ENCODE results near the gene GFPT2. TPM values are rescaled to one million over a fixed set of nuclear protein-coding genes. Genes with fewer than 3 reads are reported as not detected.
A peak's percentile ranks its signal among the peaks of the same experiment; 100 is the strongest.

GFPT2 gene
- total RNA-seq (2014; rRNA removed; shearing (Covaris generic)) = 13.9 and 15.8 TPM in 2 replicates

DNA sequence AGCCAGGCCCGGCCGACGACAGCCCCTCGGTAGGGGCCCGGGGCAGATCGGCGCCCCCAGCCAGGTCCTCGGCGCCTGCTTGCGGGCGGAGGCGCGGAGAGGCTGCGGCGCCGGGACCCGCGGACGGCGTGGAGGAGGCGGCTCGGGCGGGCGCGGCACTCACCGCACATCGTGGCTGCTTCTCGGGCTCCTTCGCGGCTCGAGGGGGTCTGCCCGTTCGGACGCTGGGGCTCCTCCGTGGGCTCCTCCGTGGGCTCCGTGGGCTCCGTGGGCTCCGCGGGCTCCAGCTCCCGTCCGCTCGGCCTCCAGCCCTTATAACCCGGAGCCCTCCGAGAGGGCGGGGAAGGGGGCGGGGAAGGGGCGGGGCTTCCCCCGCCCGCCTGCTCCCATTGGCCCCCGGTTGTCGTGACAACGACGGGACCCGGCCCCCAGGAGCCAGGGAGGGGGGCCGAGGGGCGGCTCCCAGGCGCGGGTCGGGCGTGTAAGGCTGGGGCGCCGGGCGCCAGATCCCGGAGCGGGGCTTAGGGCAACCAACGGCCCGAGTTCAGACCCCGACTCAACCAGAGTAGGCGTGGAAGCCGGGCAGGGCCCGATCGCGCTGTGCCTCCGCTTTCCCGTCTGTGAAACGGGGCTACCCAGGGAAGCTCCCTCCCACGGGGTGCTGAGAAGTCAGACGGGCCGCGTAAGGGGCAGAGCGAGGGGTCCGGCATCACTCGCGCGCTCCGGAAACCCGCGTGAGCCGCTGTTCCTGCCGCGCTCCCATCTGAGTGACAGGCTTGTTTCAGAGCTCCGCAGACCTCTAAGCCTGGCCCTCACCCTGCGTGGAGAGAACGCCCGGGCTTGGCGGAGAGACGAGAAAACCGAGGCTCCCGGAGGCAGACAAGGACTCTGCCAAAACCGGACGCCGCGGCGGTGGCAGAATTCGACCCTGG lies at the start of gene GFPT2:
Gene GFPT2, minus strand, starts transcription at position 289 of the 932 bp plus-strand sequence. Its CDS starts 119 bp downstream, at position 170.
- peak; percentile 78 for DNase-seq (ENCODE audit: low read depth)

GRCh38 chr5:180402716-180403115 lies 49.6 kb upstream of the GFPT2 start:
- DNase-seq (ENCODE audit: low read depth) = no peak

DNA sequence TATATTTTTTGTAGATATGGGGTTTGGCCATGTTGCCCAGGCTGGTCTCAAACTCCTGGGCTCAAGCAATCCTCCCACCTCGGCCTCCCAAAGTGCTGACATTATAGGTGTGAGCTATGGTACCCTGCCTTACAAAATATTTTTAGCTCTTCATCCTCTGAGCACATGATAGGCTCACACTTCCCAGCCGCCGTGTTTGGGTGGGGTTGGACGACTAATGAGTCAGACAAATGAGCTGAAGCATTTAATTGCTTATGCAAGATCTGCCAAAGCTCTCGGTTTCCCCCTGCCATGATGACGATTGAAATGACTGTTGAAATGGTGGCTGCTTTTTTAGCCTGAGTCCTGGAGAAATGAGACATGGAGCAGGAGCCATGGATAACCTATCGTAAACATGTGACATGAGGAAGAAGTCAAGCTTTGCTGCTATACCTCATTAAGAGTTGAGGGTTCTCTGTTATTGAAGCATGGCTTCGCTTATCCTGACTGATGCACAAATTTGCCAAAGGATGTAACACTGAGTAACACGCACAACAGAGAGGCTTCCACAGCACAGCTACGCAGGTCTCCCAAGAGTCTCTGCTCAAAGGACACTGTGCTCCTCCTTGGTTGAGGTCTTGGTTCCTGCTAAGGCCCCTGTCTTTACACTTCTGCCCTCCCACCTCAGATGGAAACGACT lies 48.2 kb upstream of the GFPT2 start:
- DNase-seq (ENCODE audit: low read depth) = peak; percentile 11

- no peak for DNase-seq (ENCODE audit: low read depth)
Measured at GRCh38 chr5:180400416-180400815, 47.3 kb upstream of the GFPT2 start.

- DNase-seq (ENCODE audit: low read depth) = no peak
Measured at GRCh38 chr5:180399401-180400215, 46.5 kb upstream of the GFPT2 start.

DNA sequence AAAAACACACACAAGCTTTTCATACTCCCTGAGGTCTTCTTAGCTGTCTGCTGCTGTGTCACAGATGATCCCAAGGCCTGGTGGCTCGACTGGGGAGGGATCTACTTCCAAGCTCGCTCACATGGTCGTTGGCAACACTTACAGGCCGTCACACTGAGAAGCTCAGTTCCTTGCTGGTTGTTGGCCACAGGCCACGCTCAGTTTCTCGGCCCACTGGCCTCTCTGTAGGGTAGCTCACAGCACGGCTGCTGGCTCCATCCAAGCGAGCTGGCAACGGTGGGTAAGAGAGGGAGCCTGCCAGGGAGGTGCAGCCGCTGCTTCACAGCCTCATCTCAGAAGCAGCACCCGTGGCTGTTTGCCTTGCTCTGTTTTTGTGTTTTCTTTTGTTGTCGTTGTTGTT lies 43.8 kb upstream of the GFPT2 start:
- DNase-seq (ENCODE audit: low read depth) = no peak

DNA sequence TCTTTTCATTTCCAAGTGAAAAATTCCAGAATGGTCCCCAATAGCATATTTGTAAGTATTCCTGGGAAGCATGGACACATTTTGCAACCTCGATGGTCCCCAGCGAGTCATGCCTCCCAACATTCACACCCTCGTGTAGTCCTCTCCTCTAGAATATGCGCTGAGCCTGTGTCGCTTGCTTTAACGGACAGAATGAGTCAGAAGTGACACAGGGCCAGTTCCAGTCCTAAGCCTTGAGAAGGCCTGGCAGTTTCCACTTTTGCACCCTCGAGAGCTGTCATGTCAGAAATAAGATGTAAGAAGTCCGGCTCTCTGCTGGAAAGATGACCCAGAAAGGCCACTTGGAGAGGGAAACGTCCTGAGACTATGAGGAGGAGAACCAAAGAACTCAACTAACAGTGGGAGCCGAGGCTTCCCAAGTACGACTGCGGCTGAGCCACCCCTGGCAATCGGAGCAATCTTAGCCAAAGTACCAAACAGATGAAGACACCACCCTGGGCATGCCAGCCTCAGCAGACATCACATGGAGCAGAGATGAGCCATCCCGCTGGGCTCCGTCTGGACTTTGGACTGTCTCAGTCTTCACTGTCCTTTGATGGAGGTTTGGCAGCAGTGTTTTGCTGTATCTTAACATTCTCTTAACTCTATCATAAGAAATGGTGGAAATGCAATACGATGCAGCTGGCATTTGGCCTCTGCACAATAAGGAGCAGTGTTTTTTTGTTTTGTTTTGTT lies 42.6 kb upstream of the GFPT2 start:
- peak; percentile 13 for DNase-seq (ENCODE audit: low read depth)

DNA sequence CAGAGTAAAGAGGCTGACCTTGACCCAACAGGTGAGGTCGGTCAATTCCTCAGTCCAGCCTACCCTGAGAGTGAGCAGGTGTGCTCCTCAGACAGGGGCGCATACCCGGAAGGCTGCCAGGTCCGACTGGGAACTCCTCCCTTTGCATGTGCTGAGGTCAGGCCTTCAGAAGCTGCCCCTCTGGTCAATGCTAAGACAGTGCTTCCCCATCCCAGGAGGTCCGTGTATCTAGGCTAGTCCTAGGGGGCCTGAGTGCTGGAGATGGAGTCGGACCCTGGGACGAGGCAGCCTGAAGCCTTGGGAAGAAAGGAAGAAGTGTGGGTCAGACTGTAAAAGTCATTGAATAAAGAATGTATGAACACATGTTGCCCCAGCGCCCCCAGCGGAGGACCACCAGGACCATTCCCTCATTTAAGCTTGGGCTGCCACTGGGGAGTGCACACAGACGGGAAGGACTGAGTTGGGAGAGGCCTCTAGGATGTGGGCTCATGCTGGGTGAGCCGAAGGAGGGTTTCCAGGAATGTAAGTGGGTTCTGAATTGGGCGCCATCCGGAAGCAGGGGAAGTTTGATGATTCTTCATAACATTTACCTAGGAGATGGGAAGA lies 41.0 kb upstream of the GFPT2 start:
- no peak for DNase-seq (ENCODE audit: low read depth)

DNA sequence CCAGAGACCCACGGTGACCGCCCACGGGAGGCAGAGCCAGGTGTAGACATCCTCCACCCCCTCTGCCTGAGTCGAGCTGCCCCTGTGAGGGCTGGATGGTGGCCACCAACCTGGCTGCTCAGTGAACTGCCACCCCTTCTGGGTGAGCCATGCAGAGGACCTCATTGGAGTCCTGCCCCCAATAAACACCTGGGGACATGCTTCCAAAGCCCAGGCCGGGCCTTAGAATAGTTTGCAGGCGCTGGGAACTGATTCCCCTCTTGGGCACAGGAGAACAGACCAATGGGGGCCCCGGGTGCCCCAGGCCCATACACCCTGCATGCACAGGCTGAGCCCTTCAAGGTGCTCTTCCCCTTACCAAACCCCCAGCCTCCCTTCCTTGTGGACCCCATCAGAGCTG lies 38.1 kb upstream of the GFPT2 start:
- no peak for DNase-seq (ENCODE audit: low read depth)

DNA sequence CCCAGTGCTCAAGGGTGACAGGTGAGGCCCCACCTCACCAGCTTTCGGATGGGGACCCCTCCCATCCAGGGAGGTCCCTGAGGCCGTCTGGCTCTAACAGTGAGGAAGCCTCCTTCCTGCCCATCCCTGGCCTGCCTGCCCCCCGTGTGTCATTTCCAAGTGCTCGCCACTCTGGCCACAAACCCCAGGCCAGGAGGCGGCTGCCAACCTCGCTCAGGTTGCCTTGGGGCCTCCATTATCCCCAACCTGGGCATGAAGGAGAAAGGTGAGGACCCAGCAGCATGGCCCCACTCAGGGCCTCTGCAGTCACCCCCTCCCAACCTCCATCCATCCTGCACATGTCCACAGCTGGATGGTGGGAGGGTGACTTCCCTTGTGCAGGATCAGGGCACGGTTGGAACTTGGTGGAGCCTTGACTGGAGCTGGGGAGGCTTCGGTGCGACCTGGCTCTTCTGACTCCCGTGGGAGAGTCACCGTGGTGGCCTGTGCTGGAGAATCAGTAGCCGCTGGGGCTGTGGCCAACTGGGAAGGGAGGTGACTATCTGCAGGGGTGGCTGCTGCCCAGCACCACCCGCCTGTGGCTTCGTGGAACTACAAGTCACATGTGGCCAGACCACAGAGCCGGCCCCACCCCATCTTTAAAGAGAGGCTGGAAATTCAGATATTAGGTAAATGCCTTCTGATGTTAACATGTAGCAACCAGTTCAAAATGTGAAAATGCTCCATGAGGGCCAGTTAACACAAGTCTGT lies 37.5 kb upstream of the GFPT2 start:
- no peak for DNase-seq (ENCODE audit: low read depth)

DNA sequence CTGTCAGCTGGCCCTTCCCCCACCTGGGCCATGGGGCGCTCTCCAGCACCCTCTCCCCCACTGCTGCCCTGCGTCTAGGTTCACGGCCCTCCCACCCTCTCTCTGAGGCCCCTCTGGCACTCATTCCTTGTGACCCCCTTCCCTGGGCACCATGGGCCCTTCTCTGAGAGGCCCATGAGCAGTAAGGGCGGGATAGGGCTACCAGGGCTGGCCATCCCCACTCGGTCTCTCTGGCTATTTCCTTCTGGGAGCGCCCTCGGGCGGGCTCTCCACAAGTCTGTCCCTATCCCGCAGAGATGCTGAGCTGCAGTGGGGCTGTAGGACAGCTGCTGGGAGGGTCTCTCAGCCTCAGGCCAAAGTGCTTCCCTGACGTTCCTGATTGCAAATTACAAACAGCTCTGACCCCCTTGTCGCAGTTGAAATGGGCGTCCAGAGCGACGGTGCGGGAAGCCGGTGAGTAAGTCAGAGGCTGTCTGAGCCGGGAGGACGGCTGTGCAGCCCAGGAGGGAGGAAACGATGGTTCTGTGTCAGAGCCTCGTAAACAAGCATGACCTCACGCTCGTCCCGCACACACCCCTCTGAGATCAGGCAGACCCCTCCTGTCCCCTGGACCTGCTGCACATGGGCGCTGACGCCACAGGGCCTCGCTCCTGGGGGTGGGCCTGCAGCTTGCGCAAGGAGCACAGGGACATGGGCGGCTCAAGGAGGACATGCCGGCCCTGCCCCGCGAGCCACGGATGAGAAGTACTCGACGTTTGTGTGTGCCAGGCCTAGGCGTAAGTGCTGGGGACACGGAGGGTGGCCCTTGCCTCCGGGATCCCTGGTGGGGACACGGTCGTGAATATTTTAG lies 36.3 kb upstream of the GFPT2 start:
- no peak for DNase-seq (ENCODE audit: low read depth)

DNA sequence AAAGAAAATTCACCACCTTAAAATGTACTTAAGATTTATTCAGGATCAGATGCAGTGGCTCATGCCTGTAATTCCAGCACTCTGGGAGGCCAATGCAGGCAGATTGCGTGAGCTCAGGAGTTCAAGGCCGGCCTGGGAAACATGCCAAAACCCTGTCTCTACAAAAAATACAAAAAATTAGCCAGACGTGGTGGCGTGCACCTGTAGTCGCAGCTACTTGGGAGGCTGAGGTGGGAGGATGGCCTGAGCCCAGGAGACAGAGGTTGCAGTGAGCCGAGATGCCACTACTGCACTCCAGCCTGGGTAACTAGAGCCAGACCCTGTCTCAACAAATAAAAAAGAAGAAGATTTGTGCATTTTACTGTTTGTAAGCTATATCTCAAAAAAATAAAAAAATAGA lies 34.7 kb upstream of the GFPT2 start:
- DNase-seq (ENCODE audit: low read depth) = no peak

GRCh38 chr5:180382926-180383325 lies 29.8 kb upstream of the GFPT2 start:
- no peak for DNase-seq (ENCODE audit: low read depth)

- DNase-seq (ENCODE audit: low read depth) = no peak
Measured at GRCh38 chr5:180381851-180382480, 28.8 kb upstream of the GFPT2 start.

DNA sequence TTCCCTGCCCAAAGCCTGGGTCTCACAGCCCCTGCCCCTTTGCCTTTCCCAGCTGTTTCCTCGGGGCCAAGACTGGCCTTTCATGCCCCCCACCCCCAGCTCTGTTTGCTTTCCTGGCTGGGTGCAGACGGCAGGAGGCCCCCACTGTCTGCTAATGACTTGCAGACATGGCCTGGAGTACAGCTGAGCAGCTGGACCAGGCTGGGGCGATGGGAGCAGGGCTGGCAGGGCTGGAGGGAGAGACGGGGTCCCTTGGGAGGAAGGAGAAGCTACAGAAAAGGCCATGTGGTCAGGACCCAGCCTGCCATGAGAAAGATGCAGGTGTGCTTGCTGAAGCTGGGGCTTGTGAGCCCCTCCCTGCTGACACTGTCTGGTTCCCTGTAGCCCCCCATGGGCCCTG lies 28.3 kb upstream of the GFPT2 start:
- no peak for DNase-seq (ENCODE audit: low read depth)

DNA sequence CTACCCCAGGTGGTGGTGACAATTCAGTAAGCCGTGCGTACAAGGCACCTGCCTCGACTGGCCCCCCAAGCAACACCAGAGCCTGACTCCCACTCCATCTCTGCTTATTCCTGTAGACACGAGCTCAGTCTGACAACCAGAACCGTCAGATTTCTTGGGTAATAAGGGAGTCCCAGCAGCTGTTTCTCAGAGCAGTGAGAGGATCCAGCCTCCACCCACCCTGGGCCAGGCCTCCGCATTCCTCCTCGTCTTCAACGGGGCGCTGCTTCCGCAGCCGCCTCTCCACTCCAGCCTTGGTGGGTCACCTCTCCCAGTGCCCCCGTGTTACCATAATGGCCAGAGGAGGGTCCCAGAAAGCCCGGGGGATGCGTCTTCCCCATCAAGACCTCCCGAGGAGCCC lies 27.7 kb upstream of the GFPT2 start:
- DNase-seq (ENCODE audit: low read depth) = no peak

GRCh38 chr5:180380441-180380840 lies 27.3 kb upstream of the GFPT2 start:
- DNase-seq (ENCODE audit: low read depth) = no peak

DNA sequence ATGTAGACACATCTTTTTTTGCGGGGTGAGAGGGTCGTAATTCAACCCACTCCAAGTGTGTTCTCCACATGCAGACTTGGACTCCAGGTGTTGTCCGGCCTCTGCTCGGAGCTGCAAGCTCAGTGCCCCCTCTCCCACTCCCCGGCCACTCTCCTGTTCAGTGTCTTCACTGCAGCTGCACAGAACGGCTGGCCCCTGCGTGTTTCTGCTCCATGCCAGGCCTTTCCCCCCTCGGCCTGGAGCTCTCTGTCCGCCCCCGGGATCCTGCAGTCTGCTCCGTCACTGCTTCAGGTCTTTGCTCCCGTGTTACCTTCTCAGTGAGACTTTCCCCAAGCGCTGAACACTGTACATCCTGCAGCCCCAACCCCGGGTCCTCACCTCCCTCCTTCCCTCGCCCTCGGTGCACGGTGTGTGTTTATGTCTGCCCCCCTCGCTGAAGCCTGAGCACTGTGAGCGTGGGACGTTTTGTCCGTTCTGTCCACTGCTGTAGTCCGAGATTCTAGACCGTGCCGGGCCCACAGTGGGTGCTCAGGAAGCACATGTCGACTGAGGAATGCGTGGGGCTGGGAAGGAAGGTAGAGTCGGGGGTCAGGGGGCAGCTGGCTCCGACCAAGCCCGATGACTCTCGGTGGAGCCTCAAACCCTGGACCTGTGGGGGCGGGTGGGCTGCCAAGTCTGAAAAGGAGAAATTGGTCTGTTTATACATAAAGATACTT lies 26.4 kb upstream of the GFPT2 start:
- no peak for DNase-seq (ENCODE audit: low read depth)

Measured in RPMI7951 (cell line).